HG03103 (cell line): ENCODE results near the gene OLFML2B.

Experiments
- ATAC-seq: cut with Tn5 transposase; IDR thresholded peaks from one replicate; pipeline ENCODE4 v1.9.1; 2021; ENCODE audit warnings: low read depth; ENCODE audit not compliant: unreplicated experiment

The OLFML2B gene

DNA sequence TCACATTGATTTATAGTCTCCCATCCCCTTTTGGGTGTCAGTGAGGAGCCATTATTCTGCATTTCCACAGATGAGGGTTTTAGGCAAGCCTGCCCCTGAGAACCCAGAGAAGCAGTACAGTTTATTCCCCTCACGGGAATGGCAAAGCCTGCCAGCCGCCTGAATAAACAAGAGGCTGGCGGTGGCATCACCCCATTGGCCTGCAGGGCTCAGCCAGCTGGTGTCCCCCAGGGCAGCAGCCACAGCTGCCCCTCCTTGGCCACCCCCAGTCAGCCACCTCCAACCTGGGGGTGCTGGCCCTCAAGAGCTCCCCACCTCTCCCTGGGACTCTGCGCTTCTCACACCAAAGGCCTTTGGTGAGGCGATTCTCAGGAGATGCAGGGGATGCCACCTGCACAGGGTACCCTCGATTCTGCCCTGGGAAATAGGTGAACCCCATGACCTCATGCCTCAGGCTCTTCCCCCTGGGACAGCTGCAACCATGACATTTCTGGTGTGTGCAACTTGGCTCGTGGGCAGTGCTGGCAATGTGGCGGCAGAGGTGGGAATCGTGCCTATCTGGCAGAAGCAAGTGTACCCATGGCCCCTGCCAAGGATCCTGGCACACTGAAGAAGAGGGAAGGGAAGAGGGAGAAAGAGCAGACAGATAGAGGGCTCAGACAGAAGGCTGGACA, 14.0 kb downstream of the OLFML2B start:
- no peak for ATAC-seq

DNA sequence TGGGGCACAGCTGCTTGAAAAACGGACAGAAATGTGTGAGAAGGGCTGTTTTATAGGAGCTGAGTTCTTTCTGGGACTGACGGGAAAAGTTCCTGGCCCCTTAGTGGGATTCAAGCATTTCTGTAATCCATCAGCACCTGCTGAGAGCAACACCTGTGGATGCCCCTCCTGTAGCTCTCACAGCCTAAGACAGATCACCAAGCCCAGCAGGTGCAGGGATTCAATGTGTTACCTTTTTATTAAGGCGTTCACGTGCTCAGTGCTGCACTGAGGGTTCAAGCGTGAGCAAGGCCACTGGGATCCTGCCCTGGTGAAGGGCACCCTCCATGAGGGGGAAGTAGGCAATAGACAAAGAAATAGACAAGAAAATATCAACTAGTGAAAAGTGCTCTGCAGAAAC, 14.9 kb downstream of the OLFML2B start:
- no peak for ATAC-seq

DNA sequence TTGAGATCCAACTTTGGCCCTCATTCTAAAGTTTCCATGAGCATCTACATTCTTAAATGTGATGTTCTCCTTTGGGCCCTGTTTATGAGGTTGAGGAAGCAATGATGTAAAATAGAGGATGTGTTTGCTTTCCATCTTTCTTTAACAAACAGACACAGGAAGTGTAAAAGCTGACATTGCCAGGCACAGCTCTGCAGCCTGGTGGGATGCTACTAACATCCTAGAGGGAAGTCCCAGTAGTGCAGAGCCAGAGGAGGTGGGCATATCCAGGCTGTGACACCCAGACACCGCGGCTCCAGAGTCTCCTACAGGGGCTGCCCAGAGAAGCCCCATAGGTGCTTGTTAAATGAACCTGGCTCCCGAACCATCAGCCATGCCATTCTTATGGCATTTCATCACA, 16.2 kb downstream of the OLFML2B start:
- no peak for ATAC-seq

- no peak for ATAC-seq
These were observed 17.6 kb downstream of the OLFML2B start for GRCh38 chr1:162006081-162006480.

- no peak for ATAC-seq
These were observed 19.2 kb downstream of the OLFML2B start for GRCh38 chr1:162004441-162004950.

GRCh38 chr1:162003830-162004215, 19.8 kb downstream of the OLFML2B start:
- no peak for ATAC-seq

DNA sequence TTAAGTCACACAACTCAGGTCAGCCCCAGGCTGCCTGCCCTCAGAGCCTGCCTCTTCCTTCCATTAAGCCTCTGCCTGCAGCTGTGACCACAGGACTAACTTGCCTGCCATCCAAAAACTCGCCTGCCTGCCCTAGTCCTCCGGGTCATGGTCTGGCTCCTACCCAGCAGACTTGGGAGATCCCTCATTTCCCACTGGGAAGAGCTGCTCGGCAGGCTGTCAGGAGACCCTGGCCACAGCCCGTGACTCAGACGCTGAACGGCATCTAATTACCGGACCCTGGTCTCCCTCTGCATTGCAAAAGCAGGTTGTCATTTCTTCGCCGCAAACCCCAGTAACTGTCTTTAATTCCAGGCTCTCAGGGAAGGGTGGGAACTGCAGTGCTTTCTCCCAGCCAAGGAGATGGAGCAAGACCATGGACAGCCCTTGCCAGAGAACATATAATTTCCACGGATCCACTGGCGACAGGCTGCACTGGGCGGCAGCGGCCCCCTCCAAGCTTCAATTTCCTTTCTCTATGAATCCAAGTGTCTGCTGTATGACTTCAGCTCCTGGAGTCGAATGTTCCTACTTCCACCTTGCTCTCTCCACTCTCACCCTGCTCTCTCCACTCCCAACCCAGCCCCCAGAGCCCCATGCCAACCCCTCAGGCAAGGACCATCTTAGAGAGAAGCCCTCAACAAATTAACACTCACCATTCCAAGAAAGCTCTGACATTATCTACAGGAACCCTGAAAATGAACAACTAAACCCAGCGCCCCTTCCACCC, 20.4 kb downstream of the OLFML2B start:
- ATAC-seq = no peak

GRCh38 chr1:162000053-162000420, 23.6 kb downstream of the OLFML2B start:
- no peak for ATAC-seq

- no peak for ATAC-seq
These were observed 24.2 kb downstream of the OLFML2B start for GRCh38 chr1:161999301-162000052.

DNA sequence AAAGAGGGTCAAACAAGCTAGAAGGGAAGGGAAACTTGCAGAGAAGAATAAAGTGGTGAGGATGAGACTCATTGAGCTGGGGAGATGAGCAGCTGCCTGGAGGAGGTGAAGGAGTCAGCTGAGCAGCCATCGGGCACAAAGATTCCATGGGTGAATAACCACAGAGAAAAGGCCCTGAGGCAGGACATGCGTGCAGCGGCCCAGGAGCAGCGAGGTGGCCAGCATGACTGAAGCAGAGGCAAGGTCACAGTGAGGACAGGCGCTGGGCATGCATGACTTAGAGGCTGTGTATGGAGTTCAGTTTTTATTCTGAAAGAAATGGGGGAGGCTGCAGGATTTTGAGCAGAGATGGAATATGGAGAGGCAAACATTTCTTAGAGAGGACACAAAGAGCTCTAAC, 24.9 kb downstream of the OLFML2B start:
- ATAC-seq = no peak

GRCh38 chr1:161997152-161997551, 26.5 kb downstream of the OLFML2B start:
- ATAC-seq = no peak

DNA sequence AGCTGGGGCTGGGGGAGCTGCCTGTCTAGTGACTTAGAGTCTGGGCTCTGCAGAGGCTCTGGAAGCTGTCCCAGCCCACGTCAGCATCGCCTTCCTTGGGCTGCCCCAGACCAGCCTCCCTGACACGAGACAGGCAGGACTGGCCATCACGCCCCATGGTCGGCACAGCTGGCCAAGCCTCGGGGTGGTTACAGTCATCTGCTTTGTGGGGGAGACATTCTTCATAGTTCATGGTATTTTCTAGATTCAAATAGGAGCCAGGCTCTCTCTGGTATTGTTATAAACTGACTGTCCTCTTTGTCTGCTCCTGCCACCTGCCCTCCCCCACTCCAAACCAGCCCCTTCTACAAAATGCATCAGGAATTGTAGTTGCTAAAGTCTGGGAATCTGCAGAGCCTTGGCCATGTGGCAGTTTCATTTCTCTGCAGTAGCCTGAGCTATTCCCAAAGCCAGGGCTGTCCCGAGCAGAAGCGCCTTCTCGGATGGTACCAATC, 29.4 kb downstream of the OLFML2B start:
- no peak for ATAC-seq

DNA sequence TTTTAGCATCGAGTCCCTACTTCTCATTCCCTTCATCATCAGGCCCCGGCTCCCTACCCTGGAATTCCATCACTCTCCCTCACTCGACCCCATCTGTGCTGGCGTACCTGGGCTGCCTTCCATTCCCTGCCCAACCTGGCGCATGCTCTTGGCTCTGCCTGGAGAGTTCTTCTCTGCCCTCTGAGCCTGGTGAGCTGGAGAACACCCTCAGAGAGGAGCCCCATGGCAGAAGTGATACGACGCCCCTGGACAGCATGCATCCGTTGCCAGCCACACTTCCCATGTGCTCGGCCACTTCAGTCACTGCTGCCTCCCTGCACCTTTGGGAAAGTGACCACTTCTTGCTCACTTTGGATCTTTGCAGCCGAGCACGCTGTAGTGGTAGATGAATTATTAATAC, 30.1 kb downstream of the OLFML2B start:
- no peak for ATAC-seq

GRCh38 chr1:161989786-161990185, 33.9 kb downstream of the OLFML2B start:
- no peak for ATAC-seq

DNA sequence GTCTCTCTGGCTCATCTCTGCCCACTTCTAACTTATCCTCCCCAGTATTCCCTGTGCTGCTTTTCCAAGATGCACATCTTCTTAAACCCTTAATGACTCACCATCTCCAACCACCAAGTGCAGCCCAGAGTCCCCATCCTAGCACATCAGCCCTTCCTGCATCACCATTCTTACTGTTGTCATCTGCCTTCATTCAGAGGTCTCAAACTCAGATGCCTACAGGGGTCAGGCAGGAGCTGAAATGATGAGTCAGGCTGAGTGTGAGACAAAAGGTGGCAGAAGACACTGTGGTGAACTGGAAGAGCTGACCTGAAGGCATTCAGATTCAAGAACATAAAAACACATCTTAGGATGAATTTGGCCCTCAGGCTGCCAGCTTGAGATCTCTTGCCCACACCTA, 34.6 kb downstream of the OLFML2B start:
- ATAC-seq = no peak

- no peak for ATAC-seq
These were observed 35.3 kb downstream of the OLFML2B start for GRCh38 chr1:161988413-161988812.

GRCh38 chr1:161987872-161988271, 35.8 kb downstream of the OLFML2B start:
- ATAC-seq = no peak

GRCh38 chr1:161987303-161987702, 36.4 kb downstream of the OLFML2B start:
- ATAC-seq = no peak

DNA sequence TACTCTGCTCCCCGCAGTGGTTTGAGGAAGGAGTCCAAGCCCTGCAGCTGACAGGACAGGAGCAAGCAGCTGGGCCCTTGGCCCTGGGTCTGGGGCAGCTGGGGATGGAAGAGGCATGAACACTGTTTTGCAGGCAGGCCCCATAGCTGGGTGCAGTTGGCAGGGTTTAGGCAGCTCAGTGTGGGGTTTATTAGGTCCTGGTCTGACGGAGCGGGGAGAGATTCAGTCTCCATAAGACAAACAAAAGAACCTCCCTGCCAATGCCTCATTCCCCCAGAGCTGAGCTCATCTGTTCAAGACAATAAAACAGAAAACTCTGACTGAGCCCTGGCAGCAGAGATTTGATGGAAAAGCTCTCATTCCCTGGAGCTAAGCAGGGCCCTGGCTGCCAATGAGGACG, 37.3 kb downstream of the OLFML2B start:
- ATAC-seq = no peak

DNA sequence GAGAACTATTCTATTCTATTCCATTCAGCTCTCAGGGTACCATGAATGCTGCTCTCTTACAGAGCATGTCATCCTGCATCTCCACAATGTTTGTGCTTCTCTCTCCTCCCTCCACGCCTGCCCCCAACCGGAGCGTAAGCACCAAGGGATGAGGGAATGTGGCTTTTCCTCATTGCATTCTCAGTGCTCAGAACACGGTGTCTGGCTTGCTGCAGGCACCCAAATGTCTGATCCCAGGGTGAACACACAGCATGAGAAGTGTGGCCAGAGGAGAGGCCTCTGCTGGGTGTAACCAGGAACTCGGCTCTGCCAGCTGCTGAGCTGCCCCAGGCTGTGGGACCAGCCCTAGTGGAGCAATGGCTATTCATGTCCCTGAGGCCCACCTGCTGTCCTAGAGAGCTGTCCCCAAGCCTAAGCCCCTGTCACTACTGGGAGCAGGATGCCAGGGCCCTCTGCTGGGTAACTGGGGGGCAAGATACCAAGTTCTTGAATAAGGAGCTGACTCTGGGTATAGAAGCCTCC, 38.3 kb downstream of the OLFML2B start:
- ATAC-seq = no peak

- ATAC-seq = no peak
These were observed 39.9 kb downstream of the OLFML2B start for GRCh38 chr1:161983725-161984124.
